ENCODE measurements around the gene GPM6B. TPM values are rescaled to one million over a fixed set of nuclear protein-coding genes. Genes with fewer than 3 reads are reported as not detected.

GPM6B gene
- total and polyA plus RNA-seq, 7 experiments from 2014 or later = 0.18 to 0.27 TPM; not detected in 5

- H3K9me3 ChIP-seq (ENCODE audit: control insufficient read depth in 2 of 3, low read length in 3 of 3) = no peaks in the 10 kb centered on the region
- POLR2A ChIA-PET = no interaction called here
- no peak overlapping the region for H3K27ac ChIP-seq (ENCODE audit: low read depth, low read length)
- intact Hi-C loops (cut with micrococcal nuclease) = no loop called here
- H3K27me3 ChIP-seq (ENCODE audit: control insufficient read depth in 2 of 2, insufficient read depth in 2 of 2, low read length in 2 of 2) = no peaks in the 10 kb centered on the region
- peaks cover 0 to 5% (median 0%) of the 10 kb centered on the region in 5 donors for H3K27me3 Mint-ChIP-seq
- H3K4me1 Mint-ChIP-seq = no peaks in the 10 kb centered on the region
- peaks cover 0 to 5% (median 2%) of the 10 kb centered on the region in 11 donors for H3K9me3 Mint-ChIP-seq
- CTCF ChIA-PET = no interaction called here
- H3K4me1 ChIP-seq (ENCODE audit: control insufficient read depth in 2 of 2, insufficient read depth in 2 of 2, low read length in 2 of 2) = no peaks in the 10 kb centered on the region
- H3K4me3 Mint-ChIP-seq = no peak overlapping the region
- no peak overlapping the region for H3K27ac Mint-ChIP-seq
- H3K36me3 ChIP-seq (ENCODE audit: control insufficient read depth in 2 of 3, insufficient read depth in 3 of 3, low read length in 3 of 3) = no peaks in the 10 kb centered on the region
- DNase-seq (no peak), ATAC-seq (no peak)
- H3K36me3 Mint-ChIP-seq = no peaks in the 10 kb centered on the region
- no peak overlapping the region for H3K4me3 ChIP-seq (ENCODE audit: low read length)
These were observed 13.8 kb downstream of the GPM6B start for GRCh38 chrX:13803116-13803515.

GRCh38 chrX:13798184-13798583, 18.7 kb downstream of the GPM6B start:
- H3K36me3 ChIP-seq (ENCODE audit: control insufficient read depth in 2 of 3, insufficient read depth in 3 of 3, low read length in 3 of 3) = no peaks in the 10 kb centered on the region
- peaks cover 0 to 1% (median 0%) of the 10 kb centered on the region in 5 donors for H3K27me3 Mint-ChIP-seq
- H3K4me1 Mint-ChIP-seq = no peaks in the 10 kb centered on the region
- peaks cover 0 to 8% (median 2%) of the 10 kb centered on the region in 11 donors for H3K9me3 Mint-ChIP-seq
- no peak overlapping the region for H3K27ac Mint-ChIP-seq
- intact Hi-C loops (cut with micrococcal nuclease) = no loop called here
- no peak overlapping the region for H3K4me3 ChIP-seq (ENCODE audit: low read length)
- H3K4me3 Mint-ChIP-seq = no peak overlapping the region
- H3K27ac ChIP-seq (ENCODE audit: low read depth, low read length) = no peak overlapping the region
- POLR2A ChIA-PET = no interaction called here
- no peaks in the 10 kb centered on the region for H3K4me1 ChIP-seq (ENCODE audit: control insufficient read depth in 2 of 2, insufficient read depth in 2 of 2, low read length in 2 of 2)
- DNase-seq (no peak), ATAC-seq (no peak)
- CTCF ChIA-PET = no interaction called here
- H3K9me3 ChIP-seq (ENCODE audit: control insufficient read depth in 2 of 3, low read length in 3 of 3) = no peaks in the 10 kb centered on the region
- H3K36me3 Mint-ChIP-seq = no peaks in the 10 kb centered on the region
- no peaks in the 10 kb centered on the region for H3K27me3 ChIP-seq (ENCODE audit: control insufficient read depth in 2 of 2, insufficient read depth in 2 of 2, low read length in 2 of 2)

GRCh38 chrX:13797512-13797911, 19.4 kb downstream of the GPM6B start:
- POLR2A ChIA-PET = no interaction called here
- Mint-ChIP-seq H3K27me3 (peaks cover 0 to 1% (median 0%) of the 10 kb centered on the region in 5 donors), H3K9me3 (peaks cover 0 to 8% (median 2%) of the 10 kb centered on the region in 11 donors), H3K36me3 (no peaks in the 10 kb centered on the region), H3K4me3 (no peak overlapping the region), H3K27ac (no peak overlapping the region), H3K4me1 (no peaks in the 10 kb centered on the region)
- Histone ChIP-seq H3K27me3 (ENCODE audit: control insufficient read depth in 2 of 2, insufficient read depth in 2 of 2, low read length in 2 of 2) (no peaks in the 10 kb centered on the region), H3K4me1 (ENCODE audit: control insufficient read depth in 2 of 2, insufficient read depth in 2 of 2, low read length in 2 of 2) (no peaks in the 10 kb centered on the region), H3K27ac (ENCODE audit: low read depth, low read length) (no peak overlapping the region), H3K4me3 (ENCODE audit: low read length) (no peak overlapping the region), H3K36me3 (ENCODE audit: control insufficient read depth in 2 of 3, insufficient read depth in 3 of 3, low read length in 3 of 3) (no peaks in the 10 kb centered on the region), H3K9me3 (ENCODE audit: control insufficient read depth in 2 of 3, low read length in 3 of 3) (no peaks in the 10 kb centered on the region)
- DNase-seq (no peak), ATAC-seq (no peak)
- intact Hi-C loops (cut with micrococcal nuclease) = no loop called here
- CTCF ChIA-PET = no interaction called here

GRCh38 chrX:13794417-13794816, 22.5 kb downstream of the GPM6B start:
- H3K4me3 Mint-ChIP-seq = no peak overlapping the region
- no peaks in the 10 kb centered on the region for H3K36me3 ChIP-seq (ENCODE audit: control insufficient read depth in 2 of 3, insufficient read depth in 3 of 3, low read length in 3 of 3)
- no peaks in the 10 kb centered on the region for H3K4me1 ChIP-seq (ENCODE audit: control insufficient read depth in 2 of 2, insufficient read depth in 2 of 2, low read length in 2 of 2)
- peaks cover 0 to 1% (median 0%) of the 10 kb centered on the region in 5 donors for H3K27me3 Mint-ChIP-seq
- H3K27me3 ChIP-seq (ENCODE audit: control insufficient read depth in 2 of 2, insufficient read depth in 2 of 2, low read length in 2 of 2) = no peaks in the 10 kb centered on the region
- ATAC-seq (no peak), DNase-seq (no peak)
- H3K27ac Mint-ChIP-seq = no peak overlapping the region
- ChIA-PET CTCF (no interaction called here), POLR2A (no interaction called here)
- peaks cover 0 to 3% (median 0%) of the 10 kb centered on the region in 11 donors for H3K9me3 Mint-ChIP-seq
- no peaks in the 10 kb centered on the region for H3K9me3 ChIP-seq (ENCODE audit: control insufficient read depth in 2 of 3, low read length in 3 of 3)
- intact Hi-C loops (cut with micrococcal nuclease) = no loop called here
- H3K4me1 Mint-ChIP-seq = no peaks in the 10 kb centered on the region
- H3K4me3 ChIP-seq (ENCODE audit: low read length) = no peak overlapping the region
- no peaks in the 10 kb centered on the region for H3K36me3 Mint-ChIP-seq
- no peak overlapping the region for H3K27ac ChIP-seq (ENCODE audit: low read depth, low read length)

- no peak overlapping the region for H3K27ac Mint-ChIP-seq
- CTCF ChIA-PET = no interaction called here
- ATAC-seq = no peak
- H3K36me3 Mint-ChIP-seq = no peaks in the 10 kb centered on the region
- H3K27ac ChIP-seq (ENCODE audit: low read depth, low read length) = no peak overlapping the region
- H3K4me1 Mint-ChIP-seq = no peaks in the 10 kb centered on the region
- no peaks in the 10 kb centered on the region for H3K9me3 ChIP-seq (ENCODE audit: control insufficient read depth in 2 of 3, low read length in 3 of 3)
- no peak overlapping the region for H3K4me3 ChIP-seq (ENCODE audit: low read length)
- no peak overlapping the region for H3K4me3 Mint-ChIP-seq
- H3K27me3 ChIP-seq (ENCODE audit: control insufficient read depth in 2 of 2, insufficient read depth in 2 of 2, low read length in 2 of 2) = no peaks in the 10 kb centered on the region
- H3K27me3 Mint-ChIP-seq = peaks cover 0 to 1% (median 0%) of the 10 kb centered on the region in 5 donors
- no peak for DNase-seq
- peaks cover 0 to 3% (median 0%) of the 10 kb centered on the region in 11 donors for H3K9me3 Mint-ChIP-seq
- H3K4me1 ChIP-seq (ENCODE audit: control insufficient read depth in 2 of 2, insufficient read depth in 2 of 2, low read length in 2 of 2) = no peaks in the 10 kb centered on the region
- POLR2A ChIA-PET = no interaction called here
- H3K36me3 ChIP-seq (ENCODE audit: control insufficient read depth in 2 of 3, insufficient read depth in 3 of 3, low read length in 3 of 3) = no peaks in the 10 kb centered on the region
- intact Hi-C loops (cut with micrococcal nuclease) = no loop called here
These were observed 23.0 kb downstream of the GPM6B start for GRCh38 chrX:13793897-13794296.

- Histone ChIP-seq H3K9me3 (ENCODE audit: control insufficient read depth in 2 of 3, low read length in 3 of 3) (no peaks in the 10 kb centered on the region), H3K36me3 (ENCODE audit: control insufficient read depth in 2 of 3, insufficient read depth in 3 of 3, low read length in 3 of 3) (no peaks in the 10 kb centered on the region), H3K4me3 (ENCODE audit: low read length) (no peak overlapping the region), H3K27ac (ENCODE audit: low read depth, low read length) (no peak overlapping the region), H3K4me1 (ENCODE audit: control insufficient read depth in 2 of 2, insufficient read depth in 2 of 2, low read length in 2 of 2) (no peaks in the 10 kb centered on the region), H3K27me3 (ENCODE audit: control insufficient read depth in 2 of 2, insufficient read depth in 2 of 2, low read length in 2 of 2) (no peaks in the 10 kb centered on the region)
- no peak overlapping the region for H3K4me3 Mint-ChIP-seq
- no peaks in the 10 kb centered on the region for H3K4me1 Mint-ChIP-seq
- ATAC-seq = no peak
- no peaks in the 10 kb centered on the region for H3K36me3 Mint-ChIP-seq
- no peaks in the 10 kb centered on the region for H3K27me3 Mint-ChIP-seq
- intact Hi-C loops (cut with micrococcal nuclease) = no loop called here
- peaks cover 0 to 2% (median 0%) of the 10 kb centered on the region in 11 donors for H3K9me3 Mint-ChIP-seq
- POLR2A ChIA-PET = no interaction called here
- CTCF ChIA-PET = no interaction called here
- no peak for DNase-seq
- H3K27ac Mint-ChIP-seq = no peak overlapping the region
These were observed 25.3 kb downstream of the GPM6B start for GRCh38 chrX:13791559-13791958.

GRCh38 chrX:13791145-13791544, 25.7 kb downstream of the GPM6B start:
- ATAC-seq (no peak), DNase-seq (no peak)
- Histone ChIP-seq H3K27ac (ENCODE audit: low read depth, low read length) (no peak overlapping the region), H3K4me3 (ENCODE audit: low read length) (no peak overlapping the region), H3K4me1 (ENCODE audit: control insufficient read depth in 2 of 2, insufficient read depth in 2 of 2, low read length in 2 of 2) (no peaks in the 10 kb centered on the region), H3K9me3 (ENCODE audit: control insufficient read depth in 2 of 3, low read length in 3 of 3) (no peaks in the 10 kb centered on the region), H3K36me3 (ENCODE audit: control insufficient read depth in 2 of 3, insufficient read depth in 3 of 3, low read length in 3 of 3) (no peaks in the 10 kb centered on the region), H3K27me3 (ENCODE audit: control insufficient read depth in 2 of 2, insufficient read depth in 2 of 2, low read length in 2 of 2) (no peaks in the 10 kb centered on the region)
- H3K27ac Mint-ChIP-seq = no peak overlapping the region
- no peak overlapping the region for H3K4me3 Mint-ChIP-seq
- H3K4me1 Mint-ChIP-seq = no peaks in the 10 kb centered on the region
- intact Hi-C loops (cut with micrococcal nuclease) = no loop called here
- peaks cover 0 to 2% (median 0%) of the 10 kb centered on the region in 11 donors for H3K9me3 Mint-ChIP-seq
- H3K36me3 Mint-ChIP-seq = no peaks in the 10 kb centered on the region
- ChIA-PET CTCF (no interaction called here), POLR2A (no interaction called here)
- H3K27me3 Mint-ChIP-seq = no peaks in the 10 kb centered on the region

Data from naive thymus-derived CD4-positive, alpha-beta T cell (primary cell).